Cardiac fibroblast (primary cell): Measurements from ENCODE around the gene DDA1.
A peak's percentile ranks its signal among the peaks of the same experiment; 100 is the strongest.

ENCODE experiments used
- DNase-seq, 2 donors: peaks; one replicate each; pipeline versions ENCODE4 v3.0.0 to v3.0.0-alpha.2; 2010; ENCODE audit warnings: low read depth in 2 of 2
- H3K4me3 ChIP-seq, 2 donors: replicated peaks in 1 of 2; 1 replicate in 1 of 2; 2 replicates in 1 of 2; pipeline ENCODE4 v1.5.1; 2011; ENCODE audit warnings: low read depth in 2 of 2, low read length in 2 of 2, mild to moderate bottlenecking in 2 of 2, moderate library complexity in 1 of 2
- TF ChIP-seq, protein P1 (sequence below): IDR thresholded peaks from one replicate; pipeline ENCODE4 v1.5.1; 2011; ENCODE audit warnings: low read depth, mild to moderate bottlenecking, low read length, inconsistent platforms

Gene DDA1

DNA sequence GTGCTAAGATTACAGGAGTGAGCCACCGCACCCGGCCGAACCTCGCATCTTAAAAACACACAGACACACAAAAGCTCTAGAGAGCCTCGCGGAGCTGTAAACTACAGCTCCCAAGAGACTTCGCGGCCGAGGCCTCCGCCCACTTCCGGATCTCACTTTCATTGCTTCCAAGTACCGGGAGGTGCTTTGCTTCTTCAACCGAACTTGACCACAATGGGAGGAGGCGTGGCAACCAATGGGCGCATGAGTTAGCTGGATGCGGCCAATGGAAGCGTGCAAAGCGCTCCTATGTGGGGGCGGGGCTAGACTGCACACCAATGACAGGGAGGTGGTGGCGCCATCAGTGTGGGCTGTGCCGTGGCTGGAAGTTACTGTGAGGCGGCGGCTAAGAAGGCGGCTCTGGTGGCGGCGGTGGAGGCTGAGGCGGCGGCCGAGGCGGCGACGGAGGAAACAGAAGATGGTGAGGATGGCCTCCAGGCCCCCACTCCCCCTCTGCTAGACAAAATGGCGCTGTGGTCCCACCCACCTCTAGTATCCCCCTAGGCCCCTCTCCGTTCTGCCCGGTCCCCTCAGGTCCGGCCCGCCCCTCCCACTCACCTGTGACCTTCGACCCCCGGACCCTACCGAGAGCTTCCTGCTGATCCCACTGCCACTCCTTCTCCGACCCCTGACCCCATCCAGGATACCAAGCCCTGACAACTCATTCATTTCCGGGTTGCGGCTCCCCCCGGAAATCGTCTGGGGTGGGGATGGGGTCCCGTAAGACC lies at the start of gene DDA1:
DDA1 (plus strand) TSS at position 366 of the 767 bp plus-strand sequence; CDS start at position 458, 92 bp downstream.
- H3K4me3 ChIP-seq, result peak within 1 kb of the TSS; percentile 95 to 97
- DNase-seq, result peak; percentile 100
- TF ChIP-seq, protein P1, sequence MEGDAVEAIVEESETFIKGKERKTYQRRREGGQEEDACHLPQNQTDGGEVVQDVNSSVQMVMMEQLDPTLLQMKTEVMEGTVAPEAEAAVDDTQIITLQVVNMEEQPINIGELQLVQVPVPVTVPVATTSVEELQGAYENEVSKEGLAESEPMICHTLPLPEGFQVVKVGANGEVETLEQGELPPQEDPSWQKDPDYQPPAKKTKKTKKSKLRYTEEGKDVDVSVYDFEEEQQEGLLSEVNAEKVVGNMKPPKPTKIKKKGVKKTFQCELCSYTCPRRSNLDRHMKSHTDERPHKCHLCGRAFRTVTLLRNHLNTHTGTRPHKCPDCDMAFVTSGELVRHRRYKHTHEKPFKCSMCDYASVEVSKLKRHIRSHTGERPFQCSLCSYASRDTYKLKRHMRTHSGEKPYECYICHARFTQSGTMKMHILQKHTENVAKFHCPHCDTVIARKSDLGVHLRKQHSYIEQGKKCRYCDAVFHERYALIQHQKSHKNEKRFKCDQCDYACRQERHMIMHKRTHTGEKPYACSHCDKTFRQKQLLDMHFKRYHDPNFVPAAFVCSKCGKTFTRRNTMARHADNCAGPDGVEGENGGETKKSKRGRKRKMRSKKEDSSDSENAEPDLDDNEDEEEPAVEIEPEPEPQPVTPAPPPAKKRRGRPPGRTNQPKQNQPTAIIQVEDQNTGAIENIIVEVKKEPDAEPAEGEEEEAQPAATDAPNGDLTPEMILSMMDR, result no peak

DNA sequence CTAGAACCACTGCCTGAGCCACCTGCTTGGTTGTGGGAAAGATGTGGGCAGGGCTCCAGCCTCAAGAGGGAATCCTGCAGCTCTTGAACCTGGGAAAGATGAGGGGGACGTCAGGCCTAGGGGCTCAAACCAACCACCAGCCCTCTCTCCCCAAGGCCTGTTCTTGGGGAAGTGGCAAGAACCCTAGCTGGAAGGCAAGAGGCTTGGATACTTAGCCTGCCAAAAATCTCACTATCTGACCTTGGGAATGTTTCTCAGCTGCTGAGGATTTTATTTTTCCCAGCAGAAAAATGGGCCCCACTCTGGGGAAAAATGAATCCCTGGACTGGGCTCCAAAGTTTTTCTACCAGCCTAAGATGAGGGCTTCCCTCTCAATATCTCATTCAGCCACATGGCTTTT lies 49.4 kb upstream of the DDA1 start:
- no peak overlapping the region for H3K4me3 ChIP-seq
- TF ChIP-seq, protein P1, result no peak
- DNase-seq, result no peak

DNA sequence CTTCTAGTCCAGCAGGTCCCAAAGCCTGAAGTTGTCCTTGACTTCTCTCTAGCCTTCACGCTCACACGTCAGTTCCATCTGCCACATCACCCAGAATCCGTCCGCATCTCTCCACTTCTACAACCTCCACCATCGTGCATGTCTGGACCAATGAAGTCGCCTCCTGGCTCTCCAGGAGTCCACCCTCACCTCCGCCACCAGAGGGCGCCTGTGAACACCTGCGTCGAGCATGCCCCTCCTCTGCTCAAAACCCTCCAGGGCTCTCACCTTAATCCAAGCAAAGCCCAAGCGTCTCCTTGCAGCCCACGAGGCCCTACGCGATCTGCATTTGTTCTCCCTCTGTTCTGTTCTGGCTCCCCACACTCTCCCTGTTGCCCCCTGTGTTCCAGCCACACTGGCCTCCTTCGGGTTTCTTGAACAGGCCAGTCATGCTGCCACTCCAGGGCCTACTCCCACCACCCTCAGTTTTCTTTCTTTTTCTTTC lies 48.5 kb upstream of the DDA1 start:
- peak; percentile 82 to 83 for DNase-seq
- TF ChIP-seq, protein P1, result peak; percentile 92

DNA sequence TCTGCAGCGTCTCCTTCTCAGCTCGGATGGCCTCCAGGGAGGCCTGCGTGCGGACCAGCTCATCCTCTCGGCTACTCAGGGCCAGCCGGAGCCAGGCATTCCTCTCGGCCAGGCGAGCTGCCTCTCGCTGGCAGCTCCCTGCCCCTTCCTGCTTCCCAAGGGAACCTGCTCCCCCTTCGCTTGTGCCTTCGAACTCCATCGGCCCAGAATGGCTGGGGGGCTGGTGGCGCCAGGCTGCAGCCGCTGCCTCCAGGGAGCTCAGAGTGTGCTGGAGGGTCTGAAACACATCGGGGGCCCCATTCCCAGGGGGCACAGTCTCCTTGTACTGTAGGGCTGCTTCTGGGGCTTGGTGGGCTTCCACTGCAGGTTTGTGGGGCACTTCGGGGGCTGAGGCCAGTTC lies 46.8 kb upstream of the DDA1 start:
- DNase-seq, result no peak

More for the DNA sequence above, 48.5 kb upstream of the DDA1 start:
- H3K4me3 ChIP-seq, result no peak overlapping the region

DNA sequence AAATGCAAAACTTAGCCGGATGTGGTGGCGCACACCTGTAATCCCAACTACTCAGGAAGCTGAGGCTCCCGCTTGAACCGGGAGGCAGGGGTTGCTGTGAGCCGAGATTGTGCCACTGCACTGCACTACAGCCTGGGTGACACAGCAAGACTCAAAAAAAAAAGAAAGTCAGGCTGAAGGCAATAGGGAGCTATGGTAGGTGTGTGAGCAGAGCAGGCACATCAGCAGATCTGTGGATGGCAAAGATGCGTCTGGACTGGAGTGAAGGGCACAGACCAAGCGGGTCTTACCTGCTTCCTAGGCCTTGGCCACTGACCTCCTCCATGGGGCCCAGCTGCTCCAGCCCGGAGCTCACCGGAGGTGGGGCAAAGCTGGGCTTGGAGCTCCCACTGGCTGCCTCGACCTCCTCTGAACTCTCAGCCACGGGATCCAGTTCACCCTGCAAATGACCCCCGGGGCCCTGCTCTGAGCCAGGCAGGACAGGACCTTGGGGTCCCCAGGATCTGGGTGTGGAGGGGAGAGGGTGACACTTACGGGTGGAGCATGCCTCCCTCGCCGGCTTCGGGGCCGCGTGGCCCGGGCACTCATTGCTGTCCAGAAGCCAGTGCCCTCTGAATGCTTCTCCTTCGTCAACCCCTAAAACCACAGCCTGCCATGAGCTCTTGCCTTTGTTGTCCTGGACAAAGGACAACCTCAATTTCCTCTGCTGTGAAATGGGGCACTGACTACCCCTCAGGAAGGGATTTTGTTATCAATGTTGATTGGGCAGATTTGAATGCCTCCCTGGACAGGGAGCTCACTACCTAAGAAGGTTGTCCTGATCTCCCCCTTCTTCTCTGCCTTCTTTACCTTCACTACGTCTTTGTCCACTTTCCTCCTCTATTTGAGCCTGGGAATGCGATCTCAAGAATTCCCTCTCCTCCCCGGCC lies 45.4 kb upstream of the DDA1 start:
- TF ChIP-seq, protein P1, result no peak
- no peak overlapping the region for H3K4me3 ChIP-seq
- no peak for DNase-seq

More for the DNA sequence above, 46.8 kb upstream of the DDA1 start:
- TF ChIP-seq, protein P1, result no peak
- no peak overlapping the region for H3K4me3 ChIP-seq

DNA sequence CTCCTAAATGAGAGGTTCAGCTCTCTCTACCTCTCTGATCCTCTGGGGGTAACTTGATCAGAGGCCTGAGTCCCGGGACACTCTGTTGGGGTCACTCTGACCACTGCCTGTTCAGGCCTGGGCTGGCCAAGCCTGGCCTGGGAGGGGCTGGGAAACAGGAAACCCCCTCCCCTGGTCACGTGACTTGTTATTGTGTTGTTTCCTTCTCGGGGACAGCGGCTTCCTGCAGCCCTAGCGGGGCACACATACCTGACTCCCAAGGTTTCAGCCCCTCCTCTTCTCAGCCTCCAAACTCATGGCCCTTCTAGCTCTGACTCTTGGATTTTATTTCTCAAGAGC lies 44.8 kb upstream of the DDA1 start, which contains the start of gene USHBP1:
USHBP1 (minus strand) TSS at position 105 of the 339 bp plus-strand sequence. CDS start 446 bp downstream, outside the sequence.
- H3K4me3 ChIP-seq, result no peak within 1 kb of the TSS
- DNase-seq, result no peak
- TF ChIP-seq, protein P1, result no peak
